Chondrocyte (in vitro differentiated cells): ENCODE data around the gene ZBTB22. TPM values are rescaled to one million over a fixed set of nuclear protein-coding genes. Genes with fewer than 3 reads are reported as not detected.
A peak's percentile ranks its signal among the peaks of the same experiment; 100 is the strongest.
"Not testable (repeated sequence)": the region's sequence is repeated elsewhere in the genome, so short reads cannot be mapped to it uniquely, and the experiment has no call there.

ENCODE experiments used
- DNase-seq: peaks from one replicate; pipeline ENCODE4 v3.0.0; 2021; ENCODE audit warnings: mixed read lengths, low spot score
- H3K27ac Mint-ChIP-seq: one replicate; pipeline ENCODE4 v1.8.0; 2021; ENCODE audit warnings: mild to moderate bottlenecking, moderate library complexity, mixed read lengths; ENCODE audit not compliant: unreplicated experiment
- H3K27me3 Mint-ChIP-seq: 2 replicates; pipeline ENCODE4 v1.8.0; 2021; ENCODE audit warnings: low read depth, mixed read lengths
- H3K36me3 Mint-ChIP-seq: 2 replicates; pipeline ENCODE4 v1.8.0; 2021; ENCODE audit warnings: low read depth, mixed read lengths
- H3K4me1 Mint-ChIP-seq: 2 replicates; pipeline ENCODE4 v1.8.0; 2021; ENCODE audit warnings: low read depth, mild to moderate bottlenecking, mixed read lengths
- H3K4me3 Mint-ChIP-seq: one replicate; pipeline ENCODE4 v1.8.0; 2021; ENCODE audit warnings: mild to moderate bottlenecking, moderate library complexity, mixed read lengths; ENCODE audit not compliant: unreplicated experiment
- H3K9me3 Mint-ChIP-seq: 2 replicates; pipeline ENCODE4 v1.8.0; 2021; ENCODE audit warnings: low read depth, mixed read lengths
- CTCF ChIP-seq: fragments of 200-600 bp; sonication (generic); IDR thresholded peaks from 2 replicates; pipeline ENCODE4 v1.5.0; 2021; ENCODE audit warnings: antibody characterized with exemption, mild to moderate bottlenecking, moderate library complexity
- total RNA-seq: library from RNA; stranded (reverse); gene quantifications from 3 replicates; pipeline ENCODE4 v1.2.1, GENCODE V29; 2021

The ZBTB22 gene
- total RNA-seq, 1 donor from 2014 or later, result 22.1 TPM

- DNase-seq, result peak; percentile 50
- Mint-ChIP-seq H3K36me3 (peaks cover 11% of the 10 kb centered on the region), H3K4me1 (peaks cover 44% of the 10 kb centered on the region), H3K9me3 (no peaks in the 10 kb centered on the region), H3K27ac (peak overlapping the region; percentile 95), H3K4me3 (peak overlapping the region; percentile 97), H3K27me3 (no peaks in the 10 kb centered on the region)
- no peak for TF ChIP-seq CTCF
Measured at GRCh38 chr6:33289784-33290315, 27.7 kb downstream of the ZBTB22 start.

DNA sequence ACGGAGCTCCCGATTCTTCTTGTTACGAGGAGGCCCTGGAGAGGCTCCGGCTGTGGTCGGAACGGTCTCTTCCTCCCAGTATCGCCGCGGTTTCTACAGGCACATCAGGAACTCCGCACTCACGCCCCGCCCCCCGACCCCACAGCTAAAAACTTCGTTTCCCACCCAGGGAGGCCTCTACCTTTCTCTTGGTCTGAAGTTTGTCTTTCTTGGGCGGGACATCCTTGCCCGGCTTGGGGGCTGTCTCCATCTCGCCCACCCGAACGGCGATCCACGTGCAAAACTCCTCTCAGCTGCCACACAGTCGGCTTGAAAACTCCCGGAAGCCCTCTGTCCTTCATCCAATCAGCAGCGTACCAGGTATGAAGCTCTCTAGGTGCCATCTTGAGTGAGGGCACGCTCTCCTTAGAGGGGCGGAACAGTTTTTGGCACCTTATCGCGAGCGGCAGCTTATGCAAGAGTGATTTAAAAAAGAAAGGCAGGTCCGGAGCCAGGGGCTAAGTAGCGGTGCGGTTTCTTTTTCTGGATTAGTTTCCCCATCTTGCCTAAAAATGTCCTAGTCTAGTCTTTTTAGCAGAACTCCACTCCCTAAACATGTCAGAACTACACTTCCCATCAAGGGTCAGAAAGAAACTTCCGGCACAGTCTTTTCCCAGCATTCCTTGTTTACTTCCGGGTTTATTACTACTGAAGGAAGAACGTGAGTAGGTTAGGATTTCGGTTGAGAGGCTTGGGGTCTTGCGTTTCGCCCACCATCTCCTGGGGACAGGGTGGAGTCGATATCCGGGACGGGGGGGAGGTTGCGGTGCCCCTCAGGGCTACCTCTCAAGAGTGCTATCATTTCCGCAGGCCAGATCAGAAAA is 28.4 kb downstream of the ZBTB22 start, which contains the start of the genes PFDN6 and WDR46:
Gene PFDN6, plus strand, starts transcription at position 681 of the 863 bp plus-strand sequence. CDS start 256 bp downstream, outside the sequence.
Gene WDR46, minus strand, starts transcription at position 319 of the 863 bp plus-strand sequence. Its CDS starts 69 bp downstream, at position 250.
- H3K4me1 Mint-ChIP-seq, result peaks cover 44% of the 10 kb centered on the region
- no peaks in the 10 kb centered on the region for H3K9me3 Mint-ChIP-seq
- DNase-seq, result no peak
- TF ChIP-seq CTCF, result no peak
- H3K27ac Mint-ChIP-seq, result peak within 1 kb of the TSS; percentile 95
- no peaks in the 10 kb centered on the region for H3K27me3 Mint-ChIP-seq
- peak within 1 kb of the TSS; percentile 97 for H3K4me3 Mint-ChIP-seq
- H3K36me3 Mint-ChIP-seq, result peaks cover 14% of the 10 kb centered on the region

- H3K4me1 Mint-ChIP-seq, result peaks cover 44% of the 10 kb centered on the region
- peaks cover 13% of the 10 kb centered on the region for H3K36me3 Mint-ChIP-seq
- no peak for TF ChIP-seq CTCF
- no peak for DNase-seq
- H3K27me3 Mint-ChIP-seq, result no peaks in the 10 kb centered on the region
- H3K27ac Mint-ChIP-seq, result peak overlapping the region; percentile 95
- peak overlapping the region; percentile 97 for H3K4me3 Mint-ChIP-seq
- no peaks in the 10 kb centered on the region for H3K9me3 Mint-ChIP-seq
Measured at GRCh38 chr6:33288141-33288920, 29.2 kb downstream of the ZBTB22 start.

GRCh38 chr6:33286946-33287914 is 30.3 kb downstream of the ZBTB22 start:
- no peaks in the 10 kb centered on the region for H3K9me3 Mint-ChIP-seq
- peak overlapping the region; percentile 97 for H3K4me3 Mint-ChIP-seq
- H3K27me3 Mint-ChIP-seq, result no peaks in the 10 kb centered on the region
- peaks cover 15% of the 10 kb centered on the region for H3K36me3 Mint-ChIP-seq
- peaks cover 44% of the 10 kb centered on the region for H3K4me1 Mint-ChIP-seq
- no peak for TF ChIP-seq CTCF
- peak overlapping the region; percentile 22 for H3K27ac Mint-ChIP-seq
- peak; percentile 67 for DNase-seq

GRCh38 chr6:33285214-33285613 is 32.3 kb downstream of the ZBTB22 start:
- H3K9me3 Mint-ChIP-seq, H3K27me3 Mint-ChIP-seq, DNase-seq, H3K4me3 Mint-ChIP-seq, H3K27ac Mint-ChIP-seq: not testable (repeated sequence)
- H3K36me3 Mint-ChIP-seq, result peaks cover 15% of the 10 kb centered on the region
- peaks cover 34% of the 10 kb centered on the region for H3K4me1 Mint-ChIP-seq
